Heart left ventricle (tissue), 13 donors: Measurements from ENCODE around the gene RPL34.

Source experiments
- POLR2A ChIP-seq, 2 donors: fragments of 450-650 bp; IDR thresholded peaks; one replicate each; pipeline ENCODE4 v1.6.1; 2017; ENCODE audit warnings: antibody characterized with exemption in 2 of 2, mild to moderate bottlenecking in 2 of 2, moderate library complexity in 2 of 2
- TF ChIP-seq, protein P1 (sequence below), 12 donors: fragments of 200-600 bp; sonication (generic) in 4 of 12; IDR thresholded peaks; one replicate each; pipeline versions ENCODE4 v1.5.0 to v1.8.0; 2018 to 2022; ENCODE audit warnings: antibody characterized with exemption in 12 of 12, mild to moderate bottlenecking in 5 of 12
- donor health status: ischemic (EF 13 %, LVEDD 7.1; RV severe dilation, severe dysfunction).
- donor health status: DM: no; HTN: yes; CAD: no.
- donor health status: DM: no; HTN: no; CAD: no.
- donor health status: ischemic (EF 25% LVEDD 6.9; RV normal size, moderate dysfunction).
- donor health status: ischemic (EF 25% LVEDD 5.7; RV mildly dilated, moderate dysfunction).
- donor health status: ischemic (EF 35%, LVEDD 5.7; RV mildly dilated, moderate dysfunction).
- donor health status: nonischemic (EF 11% LVEDD 7.7; RV severe dilation, severe dysfunction).
- donor health status: DM: yes; HTN: yes; CAD: no.
- donor health status: PGD.
- donor health status: ischemic (EF 29% LVEDD 5.4; RV normal size, mild dysfunction).
- donor health status: nonischemic (EF 23%, LVEDD 6.1; RV moderate dilation, normal function).

DNA sequence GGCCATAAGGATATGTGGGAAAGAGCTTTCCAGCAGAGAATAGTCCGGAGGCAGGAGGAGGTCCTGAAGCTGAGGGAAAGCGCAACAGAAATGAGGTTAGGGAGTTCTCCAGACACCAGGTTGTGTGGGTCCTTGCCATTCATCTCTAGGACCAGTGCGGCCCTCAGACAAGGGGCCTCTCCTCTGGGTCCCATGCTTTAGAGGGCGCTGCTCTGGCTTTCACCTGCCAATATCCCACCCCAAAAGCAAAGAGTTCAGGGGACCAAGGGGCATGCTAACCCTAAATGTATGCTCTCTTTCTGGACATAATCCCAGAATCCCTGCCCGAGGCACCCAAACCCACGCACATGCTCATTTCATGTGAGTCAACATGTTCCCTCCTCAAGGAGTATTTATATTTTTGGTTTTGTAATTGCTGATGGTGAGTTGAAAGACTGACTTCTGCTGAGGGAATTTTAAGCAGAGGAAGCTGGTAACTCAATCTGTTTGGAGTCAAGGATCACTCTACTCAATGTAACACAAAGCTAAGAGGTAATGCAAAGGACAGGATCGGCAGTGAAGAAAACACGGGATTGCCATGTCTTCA lies 14.8 kb downstream of the RPL34 start:
- TF ChIP-seq, protein P1, sequence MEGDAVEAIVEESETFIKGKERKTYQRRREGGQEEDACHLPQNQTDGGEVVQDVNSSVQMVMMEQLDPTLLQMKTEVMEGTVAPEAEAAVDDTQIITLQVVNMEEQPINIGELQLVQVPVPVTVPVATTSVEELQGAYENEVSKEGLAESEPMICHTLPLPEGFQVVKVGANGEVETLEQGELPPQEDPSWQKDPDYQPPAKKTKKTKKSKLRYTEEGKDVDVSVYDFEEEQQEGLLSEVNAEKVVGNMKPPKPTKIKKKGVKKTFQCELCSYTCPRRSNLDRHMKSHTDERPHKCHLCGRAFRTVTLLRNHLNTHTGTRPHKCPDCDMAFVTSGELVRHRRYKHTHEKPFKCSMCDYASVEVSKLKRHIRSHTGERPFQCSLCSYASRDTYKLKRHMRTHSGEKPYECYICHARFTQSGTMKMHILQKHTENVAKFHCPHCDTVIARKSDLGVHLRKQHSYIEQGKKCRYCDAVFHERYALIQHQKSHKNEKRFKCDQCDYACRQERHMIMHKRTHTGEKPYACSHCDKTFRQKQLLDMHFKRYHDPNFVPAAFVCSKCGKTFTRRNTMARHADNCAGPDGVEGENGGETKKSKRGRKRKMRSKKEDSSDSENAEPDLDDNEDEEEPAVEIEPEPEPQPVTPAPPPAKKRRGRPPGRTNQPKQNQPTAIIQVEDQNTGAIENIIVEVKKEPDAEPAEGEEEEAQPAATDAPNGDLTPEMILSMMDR (IDR thresholded peaks at IDR 0.05) = no peak
- TF ChIP-seq POLR2A (IDR thresholded peaks at IDR 0.05) = no peak
